Measurements from ENCODE around the gene RAMP1. TPM values are rescaled to one million over a fixed set of nuclear protein-coding genes. Genes with fewer than 3 reads are reported as not detected.

RAMP1 gene
- total RNA-seq, 1 donor from 2014 or later: 176 TPM

DNA sequence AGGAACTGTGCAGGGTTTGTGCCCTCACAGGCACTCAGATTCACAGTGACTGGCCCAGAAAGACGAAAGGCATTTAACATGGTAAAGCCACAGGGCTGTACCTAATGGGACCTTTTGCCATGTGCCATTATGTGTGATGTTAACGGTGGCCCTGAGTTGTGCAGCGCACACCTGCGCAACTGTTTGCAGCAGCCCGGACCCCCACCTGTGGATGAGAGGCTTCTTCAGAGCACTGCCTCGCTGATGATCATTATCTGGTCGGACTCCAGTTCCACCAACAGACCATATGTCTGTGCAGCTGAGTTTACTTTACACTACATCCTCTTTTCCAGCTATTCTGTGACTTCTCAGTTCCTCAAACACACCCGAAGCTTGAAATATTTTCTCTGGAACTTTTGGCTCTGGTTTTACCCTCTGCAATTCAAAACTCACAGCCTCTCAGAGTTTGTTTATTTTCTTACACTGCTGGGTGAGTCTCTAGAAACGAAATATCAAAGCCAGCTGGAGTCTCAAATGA, 71.8 kb downstream of the RAMP1 start:
- peak overlapping the region; percentile 76 for H3K27ac Mint-ChIP-seq (ENCODE audit: unreplicated experiment)

DNA sequence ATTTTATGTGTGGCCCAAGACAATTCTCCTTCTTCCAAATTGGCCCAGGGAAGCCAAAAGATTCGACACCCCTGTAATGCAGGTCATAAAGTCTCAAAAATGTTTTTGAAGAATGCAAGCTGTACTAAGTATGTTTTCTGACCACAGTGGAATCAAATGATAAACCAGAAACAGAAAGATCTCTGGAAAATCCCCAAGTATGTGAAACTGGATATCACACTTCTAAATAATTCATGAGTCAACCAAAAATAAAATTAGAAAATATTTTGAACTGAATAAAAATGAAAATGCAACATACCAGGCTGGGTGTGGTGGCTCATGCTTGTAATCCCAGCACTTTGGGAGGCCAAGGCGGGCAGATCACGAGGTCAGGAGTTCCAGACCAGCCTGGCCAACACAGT, 73.3 kb downstream of the RAMP1 start:
- no peak for DNase-seq (ENCODE audit: low spot score)
- TF ChIP-seq, protein P1, sequence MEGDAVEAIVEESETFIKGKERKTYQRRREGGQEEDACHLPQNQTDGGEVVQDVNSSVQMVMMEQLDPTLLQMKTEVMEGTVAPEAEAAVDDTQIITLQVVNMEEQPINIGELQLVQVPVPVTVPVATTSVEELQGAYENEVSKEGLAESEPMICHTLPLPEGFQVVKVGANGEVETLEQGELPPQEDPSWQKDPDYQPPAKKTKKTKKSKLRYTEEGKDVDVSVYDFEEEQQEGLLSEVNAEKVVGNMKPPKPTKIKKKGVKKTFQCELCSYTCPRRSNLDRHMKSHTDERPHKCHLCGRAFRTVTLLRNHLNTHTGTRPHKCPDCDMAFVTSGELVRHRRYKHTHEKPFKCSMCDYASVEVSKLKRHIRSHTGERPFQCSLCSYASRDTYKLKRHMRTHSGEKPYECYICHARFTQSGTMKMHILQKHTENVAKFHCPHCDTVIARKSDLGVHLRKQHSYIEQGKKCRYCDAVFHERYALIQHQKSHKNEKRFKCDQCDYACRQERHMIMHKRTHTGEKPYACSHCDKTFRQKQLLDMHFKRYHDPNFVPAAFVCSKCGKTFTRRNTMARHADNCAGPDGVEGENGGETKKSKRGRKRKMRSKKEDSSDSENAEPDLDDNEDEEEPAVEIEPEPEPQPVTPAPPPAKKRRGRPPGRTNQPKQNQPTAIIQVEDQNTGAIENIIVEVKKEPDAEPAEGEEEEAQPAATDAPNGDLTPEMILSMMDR (IDR thresholded peaks at IDR 0.05): no peak
- H3K27me3 Mint-ChIP-seq (ENCODE audit: low read depth): no peaks in the 10 kb centered on the region
- peaks cover 44% of the 10 kb centered on the region for H3K4me1 Mint-ChIP-seq (ENCODE audit: low read depth)
- H3K27ac Mint-ChIP-seq (ENCODE audit: unreplicated experiment): peak overlapping the region; percentile 87
- H3K9me3 Mint-ChIP-seq (ENCODE audit: low read depth): no peaks in the 10 kb centered on the region
- H3K36me3 Mint-ChIP-seq (ENCODE audit: low read depth): no peaks in the 10 kb centered on the region
- no peak overlapping the region for H3K4me3 Mint-ChIP-seq (ENCODE audit: unreplicated experiment)

More for the DNA sequence above, 71.8 kb downstream of the RAMP1 start:
- no peak overlapping the region for H3K4me3 Mint-ChIP-seq (ENCODE audit: unreplicated experiment)
- H3K4me1 Mint-ChIP-seq (ENCODE audit: low read depth): peaks cover 44% of the 10 kb centered on the region
- no peaks in the 10 kb centered on the region for H3K9me3 Mint-ChIP-seq (ENCODE audit: low read depth)
- no peaks in the 10 kb centered on the region for H3K36me3 Mint-ChIP-seq (ENCODE audit: low read depth)
- TF ChIP-seq, protein P1 (IDR thresholded peaks at IDR 0.05): no peak
- no peak for DNase-seq (ENCODE audit: low spot score)
- no peaks in the 10 kb centered on the region for H3K27me3 Mint-ChIP-seq (ENCODE audit: low read depth)

DNA sequence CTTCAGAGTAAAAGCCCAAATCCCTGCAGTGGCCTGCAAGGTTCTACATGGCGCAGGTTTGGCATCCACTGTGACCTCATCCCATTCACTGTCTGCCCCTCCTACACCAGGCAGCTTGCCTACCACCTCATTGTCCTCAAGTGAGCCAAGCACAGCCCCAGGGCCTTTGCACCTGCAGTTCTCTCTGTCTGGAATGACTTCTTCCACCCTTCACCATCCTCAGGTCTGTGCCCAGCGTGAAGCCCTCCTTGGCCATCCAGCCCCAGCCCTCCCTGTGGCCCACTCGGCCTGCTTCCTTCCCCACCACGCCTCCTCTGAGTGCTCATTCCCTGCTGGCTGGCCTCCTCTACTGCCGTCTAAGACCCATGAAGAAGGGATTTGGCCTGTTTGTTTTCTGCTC, 74.8 kb downstream of the RAMP1 start:
- DNase-seq (ENCODE audit: low spot score): no peak
- Mint-ChIP-seq H3K4me3 (ENCODE audit: unreplicated experiment) (no peak overlapping the region), H3K27me3 (ENCODE audit: low read depth) (no peaks in the 10 kb centered on the region), H3K36me3 (ENCODE audit: low read depth) (no peaks in the 10 kb centered on the region), H3K9me3 (ENCODE audit: low read depth) (no peaks in the 10 kb centered on the region), H3K27ac (ENCODE audit: unreplicated experiment) (peak overlapping the region; percentile 52), H3K4me1 (ENCODE audit: low read depth) (peaks cover 44% of the 10 kb centered on the region)
- TF ChIP-seq, protein P1 (IDR thresholded peaks at IDR 0.05): no peak

DNA sequence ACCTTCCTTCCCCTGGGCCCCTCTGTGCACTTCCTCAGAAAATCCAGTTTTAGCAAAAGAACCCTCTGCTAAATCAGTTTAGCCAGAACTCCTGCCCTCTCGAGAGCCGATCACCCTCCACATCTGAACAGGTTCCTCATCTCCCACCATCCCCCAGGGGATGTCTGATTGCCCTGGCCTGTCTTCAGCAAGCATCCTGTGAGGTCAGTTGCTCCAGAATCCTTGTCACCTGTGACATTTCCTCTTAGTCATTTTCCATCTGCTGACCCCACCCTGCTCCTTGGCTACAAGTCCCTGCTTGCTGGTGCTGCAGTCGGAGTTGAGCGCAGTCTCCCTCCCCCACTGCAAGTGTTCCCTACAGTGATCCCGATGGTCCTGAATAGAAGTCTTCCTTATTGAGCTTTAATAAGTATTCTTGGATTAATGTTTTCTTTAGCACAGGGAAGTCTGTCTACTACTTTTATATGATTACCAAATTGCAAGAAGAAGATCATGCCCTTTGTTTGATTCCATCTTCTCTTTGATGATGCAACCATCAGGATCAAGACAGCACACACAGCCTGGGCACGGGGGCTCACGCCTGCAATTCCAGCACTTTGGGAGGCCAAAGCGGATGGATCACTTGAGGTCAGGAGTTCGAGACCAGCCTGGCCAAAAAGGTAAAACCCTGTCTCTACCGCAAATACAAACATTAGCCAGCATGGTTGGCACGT, 76.5 kb downstream of the RAMP1 start:
- no peak overlapping the region for H3K27ac Mint-ChIP-seq (ENCODE audit: unreplicated experiment)

GRCh38 chr2:237939251-237939650, 79.8 kb downstream of the RAMP1 start:
- peaks cover under 1% of the 10 kb centered on the region for H3K9me3 Mint-ChIP-seq (ENCODE audit: low read depth)
- TF ChIP-seq, protein P1 (IDR thresholded peaks at IDR 0.05): no peak

More for the DNA sequence above, 76.5 kb downstream of the RAMP1 start:
- no peaks in the 10 kb centered on the region for H3K36me3 Mint-ChIP-seq (ENCODE audit: low read depth)
- TF ChIP-seq, protein P1 (IDR thresholded peaks at IDR 0.05): no peak
- H3K9me3 Mint-ChIP-seq (ENCODE audit: low read depth): no peaks in the 10 kb centered on the region
- H3K27me3 Mint-ChIP-seq (ENCODE audit: low read depth): no peaks in the 10 kb centered on the region
- DNase-seq (ENCODE audit: low spot score): no peak
- peaks cover 38% of the 10 kb centered on the region for H3K4me1 Mint-ChIP-seq (ENCODE audit: low read depth)
- H3K4me3 Mint-ChIP-seq (ENCODE audit: unreplicated experiment): no peak overlapping the region

More at GRCh38 chr2:237939251-237939650, 79.8 kb downstream of the RAMP1 start:
- DNase-seq (ENCODE audit: low spot score): no peak
- Mint-ChIP-seq H3K27me3 (ENCODE audit: low read depth) (no peaks in the 10 kb centered on the region), H3K27ac (ENCODE audit: unreplicated experiment) (no peak overlapping the region), H3K4me1 (ENCODE audit: low read depth) (peaks cover 9% of the 10 kb centered on the region), H3K4me3 (ENCODE audit: unreplicated experiment) (no peak overlapping the region), H3K36me3 (ENCODE audit: low read depth) (no peaks in the 10 kb centered on the region)
